Psoas muscle (tissue), 8 donors: ENCODE data around the gene NFKB2. TPM values are rescaled to one million over a fixed set of nuclear protein-coding genes. Genes with fewer than 3 reads are reported as not detected.

Source experiments
- ATAC-seq, 4 donors: fragments of 200-7000 bp; cut with Tn5 transposase; one replicate each; pipeline ENCODE4 v1.9.1; 2020; ENCODE audit warnings: moderate library complexity in 3 of 4, mild to moderate bottlenecking in 2 of 4
- DNase-seq, 2 donors: peaks; one replicate each; pipeline ENCODE4 v3.0.0-alpha.2; 2020
- H3K27ac ChIP-seq: fragments of 200-600 bp; one replicate; pipeline ENCODE4 v1.8.0; 2022
- H3K27me3 ChIP-seq, 3 donors: fragments of 200-600 bp in 1 of 3; one replicate each; pipeline versions ENCODE4 v1.6.1 to v1.8.0; 2013 to 2022; ENCODE audit warnings: low read length in 2 of 3, mild to moderate bottlenecking in 2 of 3, moderate library complexity in 1 of 3; ENCODE audit not compliant: insufficient read depth in 3 of 3
- H3K36me3 ChIP-seq, 2 donors: fragments of 200-600 bp in 1 of 2; one replicate each; pipeline versions ENCODE4 v1.6.1 to v1.8.0; 2013 to 2022; ENCODE audit warnings: low read depth in 1 of 2, mild to moderate bottlenecking in 1 of 2, moderate library complexity in 1 of 2; ENCODE audit not compliant: insufficient read depth in 1 of 2
- H3K4me1 ChIP-seq: fragments of 200-600 bp; one replicate; pipeline ENCODE4 v1.8.0; 2022
- H3K4me3 ChIP-seq: fragments of 200-600 bp; one replicate; pipeline ENCODE4 v1.8.0; 2022; ENCODE audit warnings: mild to moderate bottlenecking
- H3K9me3 ChIP-seq: fragments of 200-600 bp; one replicate; pipeline ENCODE4 v1.8.0; 2022
- CTCF ChIP-seq: fragments of 200-600 bp; IDR thresholded peaks from one replicate; pipeline ENCODE4 v1.8.0; 2022; ENCODE audit warnings: antibody characterized with exemption
- WGBS, 3 donors: extraction: QIAGEN DNeasy Blood & Tissue Kit; methylation state at CpG; one replicate each; pipeline versions ENCODE4 v1.1.6 to v1.1.7; 2013; 5-methylcytosine and 5-hydroxymethylcytosine counted together
- intact Hi-C, 2 donors: fragments of 100-400 bp; cut with DNase I; formaldehyde crosslinking; loops; one replicate each; pipeline versions ENCODE4 v1.11.0 to v1.14.2; 2022
- long read RNA-seq, 2 donors: library from polyadenylated mRNA; unstranded; transcript quantifications; one replicate each; pipeline ENCODE4 v2.0.0, GENCODE V29; 2021
- polyA plus RNA-seq, 3 donors: library from polyadenylated mRNA; stranded (reverse); fragments of 200-250 nt; gene quantifications; one replicate each; pipeline ENCODE4 v1.2.3, GENCODE V29; 2013
- total RNA-seq, 4 donors: library from RNA; stranded (reverse); fragmentation: NEBNext Ultra II Directional in 2 of 4; extraction: Animal tissue kit (Norgen Biotek cat#: 25700) in 2 of 4; gene quantifications; one replicate each; pipeline versions ENCODE4 v1.2.1 to v1.2.4, GENCODE V29; 2021 to 2023
- donor health status: healthy with polysubstance abuse.
- donor health status: DM: no; HTN: no; CAD: no; lungs with moderate emphysema.
- donor health status: Bipolar disorder and iron deficiency.
- donor health status: healthy.
- donor health status: DM: yes; HTN: yes; CAD: no.
- donor health status: DM: no; HTN: no; CAD: no.
- donor health status: DM: no; HTN: no; CAD: no.
- donor health status: DM: yes; HTN: yes; CAD: no.

NFKB2 gene
- 10 to 100 TPM; 11.3 to 86.0 (median 12.7) TPM for total RNA-seq
- polyA plus RNA-seq = 10 to 100 TPM in 2 of 3 donors, 1 to 10 TPM in 1; 8.3 to 13.2 (median 10.9) TPM
- long read RNA-seq, donor 1, transcript NFKB2-201 (23 exons, 3,011 nt) = minor isoform, 7 of 91 reads
- long read RNA-seq, donor 1, transcript NFKB2-204 (23 exons, 3,416 nt) = major isoform, 17 of 91 reads
- long read RNA-seq, donor 1, partial matches to known transcripts = 41 of 91 reads
- long read RNA-seq, donor 1, other reads (novel, unspliced or antisense) = 26 of 91 reads
- long read RNA-seq, donor 2, partial matches to known transcripts = 11 of 19 reads
- long read RNA-seq, donor 2, other reads (novel, unspliced or antisense) = 4 of 19 reads

DNA sequence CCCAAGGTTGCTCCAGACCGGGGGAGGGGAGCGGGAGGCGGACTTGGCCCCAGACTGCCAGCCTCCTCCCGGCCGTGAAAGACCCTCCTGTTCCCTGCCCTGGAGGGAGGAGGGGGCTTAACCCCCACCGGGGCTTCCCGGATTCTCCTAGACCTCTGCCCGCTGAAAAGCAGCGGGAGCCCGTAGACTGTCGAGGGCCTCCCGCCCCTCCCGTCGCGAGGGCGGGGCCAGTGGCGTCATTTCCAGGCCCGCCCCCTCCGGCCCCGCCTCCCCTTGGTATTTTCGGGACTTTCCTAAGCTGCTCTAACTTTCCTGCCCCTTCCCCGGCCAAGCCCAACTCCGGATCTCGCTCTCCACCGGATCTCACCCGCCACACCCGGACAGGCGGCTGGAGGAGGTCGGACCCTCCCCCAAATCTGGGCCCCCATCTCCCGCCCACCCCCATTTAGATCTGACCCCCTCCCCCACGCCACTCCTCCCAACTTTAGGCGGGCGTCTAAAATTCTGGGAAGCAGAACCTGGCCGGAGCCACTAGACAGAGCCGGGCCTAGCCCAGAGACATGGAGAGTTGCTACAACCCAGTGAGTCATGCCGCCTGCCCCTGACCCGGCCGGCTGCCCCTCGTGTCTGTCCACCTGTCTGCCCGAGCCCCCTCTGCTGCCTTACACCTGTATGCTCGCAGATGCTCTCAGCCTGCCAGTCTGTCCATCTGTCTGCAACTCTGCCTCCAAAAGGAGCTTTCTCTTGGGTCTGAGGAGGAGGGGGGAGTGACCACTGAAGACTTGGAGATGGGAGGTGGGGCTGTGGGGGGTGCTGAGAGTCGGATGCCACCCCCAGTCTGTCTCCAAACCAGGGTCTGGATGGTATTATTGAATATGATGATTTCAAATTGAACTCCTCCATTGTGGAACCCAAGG, at the start of gene NFKB2:
NFKB2 (plus strand) TSS at position 306 of the 917 bp plus-strand sequence; CDS start at position 561, 255 bp downstream.
- Histone ChIP-seq H3K4me1 (peaks cover 26% of the 10 kb centered on the region), H3K9me3 (no peaks in the 10 kb centered on the region), H3K4me3 (peak within 1 kb of the TSS; percentile 75), H3K36me3 (peaks cover 0 to 34% of the 10 kb centered on the region in 2 donors), H3K27me3 (no peaks in the 10 kb centered on the region), H3K27ac (peak within 1 kb of the TSS; percentile 97)
- DNase-seq = peak; percentile 88 to 91
- ATAC-seq = peak; percentile 65 to 73 (median 70)
- intact Hi-C loops = loop anchor here (2.0 to 10.0 kb wide), 3 partner anchors 83 to 228 kb away; no protein-coding TSS in a partner anchor
- no peak for TF ChIP-seq CTCF
- WGBS, 3 donors = 1 to 2% (median 2%) methylated on average over 36 to 42 of the region's 42 CpGs

- 17 to 33% (median 24%) methylated on average over 2 of the region's 2 CpGs for WGBS, 3 donors
- Histone ChIP-seq H3K36me3 (peaks cover 2 to 62% of the 10 kb centered on the region in 2 donors), H3K27ac (peak overlapping the region; percentile 64), H3K9me3 (no peaks in the 10 kb centered on the region), H3K4me3 (no peak overlapping the region), H3K4me1 (peaks cover 10% of the 10 kb centered on the region), H3K27me3 (no peaks in the 10 kb centered on the region)
- ATAC-seq = peak; percentile 86 to 96 (median 90)
- peak; percentile 50 to 76 for DNase-seq
- TF ChIP-seq CTCF = peak; percentile 86
- intact Hi-C loops = loop anchor here in 1 of 2 donors (1.0 kb wide), 2 partner anchors 118 to 179 kb away; no protein-coding TSS in a partner anchor
Observed at GRCh38 chr10:102347236-102347828, 48.2 kb upstream of the NFKB2 start.

GRCh38 chr10:102352066-102352715, 43.3 kb upstream of the NFKB2 start:
- peak; percentile 81 for TF ChIP-seq CTCF
- Histone ChIP-seq H3K27ac (no peak overlapping the region), H3K36me3 (peaks cover 19 to 82% of the 10 kb centered on the region in 2 donors), H3K9me3 (no peaks in the 10 kb centered on the region), H3K4me3 (no peak overlapping the region), H3K4me1 (peaks cover 10% of the 10 kb centered on the region), H3K27me3 (no peaks in the 10 kb centered on the region)
- intact Hi-C loops = loop anchor here in 1 of 2 donors (2.0 kb wide), 1 partner anchor 123 kb away; no protein-coding TSS in a partner anchor
- 75 to 82% (median 75%) methylated on average over 7 of the region's 7 CpGs for WGBS, 3 donors
- DNase-seq (peak; percentile 34 to 64), ATAC-seq (peak in 3 of 4 donors; percentile 50 to 72 (median 67))

DNA sequence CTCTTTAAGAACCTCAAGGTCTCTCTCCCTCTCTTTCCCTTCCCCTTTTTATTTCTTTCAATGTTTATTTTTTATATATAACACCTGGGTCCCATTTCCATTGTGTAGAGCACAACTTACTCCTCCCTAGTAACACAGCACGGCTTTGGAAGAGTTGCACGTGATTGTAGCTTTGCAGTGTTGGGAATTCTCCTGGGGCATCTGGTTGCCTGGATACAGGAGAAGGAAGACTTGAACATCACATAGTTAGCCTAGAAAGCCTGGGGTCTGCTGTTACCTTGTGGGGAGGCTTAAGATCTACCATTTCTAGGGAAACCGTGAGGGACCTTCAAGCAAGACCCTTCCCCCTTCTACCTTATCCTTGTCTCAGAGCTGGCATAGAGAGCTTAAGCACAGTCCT, 41.1 kb upstream of the NFKB2 start:
- H3K27ac ChIP-seq = no peak overlapping the region
- intact Hi-C loops = no loop called here
- no peaks in the 10 kb centered on the region for H3K4me1 ChIP-seq
- WGBS, 3 donors = 71 to 81% (median 80%) methylated on average over 3 of the region's 3 CpGs
- DNase-seq = no peak
- ATAC-seq = no peak
- no peaks in the 10 kb centered on the region for H3K27me3 ChIP-seq
- peaks cover 30 to 93% of the 10 kb centered on the region in 2 donors for H3K36me3 ChIP-seq
- H3K9me3 ChIP-seq = no peaks in the 10 kb centered on the region
- no peak for TF ChIP-seq CTCF
- H3K4me3 ChIP-seq = no peak overlapping the region
